ENCODE measurements around the gene HSPE1.
"Not testable (repeated sequence)": the region's sequence is repeated elsewhere in the genome, so short reads cannot be mapped to it uniquely, and the experiment has no call there.

Gene HSPE1

DNA sequence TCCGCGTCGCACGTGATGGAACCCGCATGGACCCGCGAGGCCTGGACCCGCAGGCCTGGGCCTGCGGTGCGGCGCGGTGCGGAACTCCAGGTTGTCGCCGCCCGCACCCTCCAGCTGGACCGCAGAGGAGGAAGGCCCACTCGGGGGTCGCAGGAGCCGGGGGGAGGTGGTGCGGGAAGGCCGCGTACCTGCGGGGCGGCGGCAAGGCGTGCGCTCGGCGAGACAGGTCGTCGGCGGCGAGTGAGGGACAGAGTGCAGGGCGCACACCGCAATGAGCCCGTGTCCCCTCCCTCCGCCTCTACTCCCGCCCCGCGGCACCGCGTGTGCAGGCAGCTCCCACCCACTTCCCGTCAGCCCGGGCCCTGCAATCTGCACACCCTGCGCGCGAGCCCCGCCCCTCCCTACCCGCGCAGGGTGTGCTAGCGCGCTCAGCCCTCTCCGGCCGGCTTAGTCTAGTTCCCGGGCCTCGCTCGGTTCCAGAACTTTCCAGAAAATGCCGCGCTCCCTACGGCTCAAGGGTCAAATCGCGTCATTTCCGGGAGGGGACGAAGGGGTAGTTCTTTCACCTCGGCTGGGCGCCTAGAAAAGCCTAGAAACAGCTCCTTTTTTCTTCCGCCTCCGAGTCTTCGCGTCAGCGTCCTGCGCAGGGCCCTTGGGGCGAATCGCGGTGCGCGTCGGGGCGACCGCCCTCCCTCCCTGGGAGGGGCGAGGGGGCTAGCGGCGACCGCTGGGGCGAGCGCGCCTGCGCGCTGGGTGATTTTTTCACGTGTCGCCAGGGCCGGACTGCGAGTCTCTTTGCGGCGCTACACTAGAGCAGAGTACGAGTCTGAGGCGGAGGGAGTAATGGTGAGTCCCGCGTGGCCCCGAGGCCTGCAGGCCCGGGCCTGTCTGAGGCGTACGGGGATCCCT is at the start of gene HSPE1, which contains the start of gene HSPD1:
TSS of gene HSPE1 (plus strand) at position 786 of the 909 bp plus-strand sequence. CDS start at position 844, 58 bp downstream.
TSS of gene HSPD1 (minus strand) at position 247 of the 909 bp plus-strand sequence. CDS start 992 bp downstream, outside the sequence.
- peak; percentile 94 to 99 (median 98) for DNase-seq

DNA sequence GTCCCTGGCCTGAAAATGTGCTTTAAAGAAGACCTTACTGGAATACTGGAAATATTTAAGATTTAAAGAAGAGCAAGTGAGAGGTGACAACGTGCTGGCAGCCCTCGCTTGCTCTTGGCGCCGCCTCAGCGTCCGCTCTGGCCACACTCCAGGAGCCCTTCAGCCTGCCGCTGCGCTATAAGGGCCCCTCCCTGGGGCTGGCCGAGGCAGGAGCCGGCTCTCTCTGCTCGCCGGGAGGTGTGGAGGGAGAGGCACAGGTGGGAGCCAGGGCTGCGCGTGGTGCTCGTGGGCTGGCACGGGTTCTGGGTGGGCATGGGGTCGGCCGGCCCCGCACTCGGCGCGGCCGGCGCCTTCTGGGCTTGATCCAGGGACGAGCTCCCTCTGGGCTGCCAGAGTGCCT is 49.7 kb upstream of the HSPE1 start:
- DNase-seq: no peak

DNA sequence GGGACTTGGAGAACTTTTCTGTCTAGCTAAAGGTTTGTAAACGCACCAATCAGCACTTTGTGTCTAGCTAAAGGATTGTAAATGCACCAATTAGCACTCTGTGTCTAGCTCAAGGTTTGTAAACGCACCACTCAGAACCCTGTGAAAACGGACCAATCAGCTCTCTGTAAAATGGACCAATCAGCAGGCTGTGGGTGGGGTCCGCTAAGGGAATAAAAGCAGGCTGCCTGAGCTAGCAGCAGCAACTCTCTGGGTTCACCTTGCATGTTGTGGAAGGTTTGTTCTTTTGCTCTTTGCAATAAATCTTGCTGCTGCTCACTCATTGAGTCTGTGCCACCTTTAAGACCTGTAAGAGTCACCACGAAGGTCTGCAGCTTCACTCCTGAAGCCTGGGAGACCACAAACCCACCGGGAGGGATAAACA is 49.2 kb upstream of the HSPE1 start:
- DNase-seq: not testable (repeated sequence)

DNA sequence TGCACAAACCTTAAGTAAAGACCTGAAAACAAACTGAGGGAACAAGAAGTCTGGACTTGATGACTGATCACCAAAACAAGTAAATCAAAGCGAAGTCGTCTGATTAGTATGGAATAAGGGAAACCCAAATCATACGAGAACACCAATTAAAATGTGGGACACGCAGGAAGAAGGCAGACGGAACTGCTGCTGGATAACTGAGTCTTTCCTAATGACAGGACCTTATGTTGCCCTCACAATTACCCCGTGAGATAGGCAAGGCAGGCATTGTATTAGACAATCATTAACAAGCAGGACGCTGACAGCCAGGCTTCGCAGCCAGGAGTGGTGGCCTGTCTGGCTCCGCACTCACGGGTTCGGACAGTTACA is 47.4 kb upstream of the HSPE1 start:
- DNase-seq: no peak

DNA sequence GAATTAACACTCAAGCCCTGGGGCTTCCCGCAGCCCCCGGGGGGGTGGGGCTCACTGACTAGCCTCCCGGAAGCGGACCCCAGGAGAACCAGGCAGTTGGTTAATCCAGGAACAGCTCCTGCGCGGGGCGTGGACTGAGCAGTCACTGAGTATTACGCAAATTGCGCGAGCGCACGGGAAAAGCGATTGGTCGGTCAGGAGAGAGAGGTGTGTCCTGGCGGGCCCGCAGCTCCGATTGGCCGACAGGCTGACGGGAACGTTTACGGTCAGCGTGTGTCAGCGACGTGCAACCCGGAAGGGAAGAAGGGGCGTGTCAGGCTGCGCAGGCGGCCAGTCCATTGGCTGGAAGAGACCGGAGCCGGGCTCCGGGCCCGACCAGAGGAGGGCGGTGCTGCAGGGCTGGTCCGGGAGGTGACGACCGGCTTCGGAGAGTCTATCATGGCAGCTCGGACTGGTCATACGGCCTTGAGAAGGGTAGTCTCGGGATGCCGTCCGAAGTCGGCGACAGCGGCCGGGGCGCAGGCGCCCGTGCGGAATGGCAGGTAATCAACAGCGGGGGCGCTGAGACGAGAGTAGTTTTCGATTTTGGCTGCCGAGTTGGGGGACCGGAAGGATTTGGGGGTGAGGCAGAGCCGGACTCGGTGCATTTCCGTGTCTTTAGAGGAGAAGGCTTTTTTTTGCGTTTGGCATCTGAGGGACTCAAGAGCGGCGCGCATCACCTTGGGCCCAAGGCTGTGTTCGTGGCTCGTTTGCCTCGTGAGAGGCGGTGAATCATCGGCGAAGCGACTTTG is 46.9 kb upstream of the HSPE1 start, which contains the start of gene COQ10B:
TSS of gene COQ10B (plus strand) at position 430 of the 791 bp plus-strand sequence. CDS start at position 439, 9 bp downstream.
- DNase-seq: peak; percentile 91 to 97 (median 96)

DNA sequence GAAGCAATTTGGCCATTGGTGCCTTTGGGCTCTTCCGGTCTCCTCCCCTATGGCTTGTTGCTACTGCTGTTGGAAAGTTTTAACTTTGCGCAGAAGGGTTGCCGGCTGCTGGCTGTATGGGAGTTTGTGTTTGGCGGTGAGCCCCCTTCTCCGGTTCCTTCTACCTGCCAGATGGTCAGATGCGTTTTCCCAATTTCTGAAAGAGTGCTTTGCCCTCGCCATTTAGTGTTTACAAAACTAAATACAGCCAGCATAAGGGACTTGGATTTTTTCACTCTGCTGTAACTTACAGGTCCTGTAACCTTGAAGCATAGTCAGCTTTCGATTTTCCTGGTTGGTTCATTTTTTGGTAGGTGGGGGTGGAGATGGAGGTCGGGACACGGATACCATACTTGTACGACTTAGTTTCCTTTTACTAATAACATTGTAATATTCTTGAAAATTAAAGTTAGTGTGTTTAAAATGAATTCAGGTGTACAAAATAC is 46.2 kb upstream of the HSPE1 start:
- DNase-seq: no peak

DNA sequence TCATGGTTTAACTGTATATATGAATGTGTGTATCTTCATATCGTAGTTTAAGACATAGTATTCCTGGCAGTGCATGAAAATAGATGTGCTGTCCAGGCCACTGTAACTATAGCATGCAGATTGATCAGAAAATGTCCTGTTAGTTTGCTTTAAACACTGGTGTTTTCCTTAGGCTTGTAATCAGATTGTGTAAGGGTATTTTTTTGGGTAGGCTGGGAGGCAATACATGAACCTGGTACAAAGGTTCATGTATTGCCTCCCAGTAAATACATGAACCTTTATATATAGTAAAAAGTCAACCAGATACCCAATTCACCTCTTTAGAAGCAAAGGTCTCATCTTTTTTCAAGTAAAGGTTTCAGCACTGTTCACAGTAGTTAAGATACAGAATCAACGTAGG is 45.3 kb upstream of the HSPE1 start:
- DNase-seq: no peak

DNA sequence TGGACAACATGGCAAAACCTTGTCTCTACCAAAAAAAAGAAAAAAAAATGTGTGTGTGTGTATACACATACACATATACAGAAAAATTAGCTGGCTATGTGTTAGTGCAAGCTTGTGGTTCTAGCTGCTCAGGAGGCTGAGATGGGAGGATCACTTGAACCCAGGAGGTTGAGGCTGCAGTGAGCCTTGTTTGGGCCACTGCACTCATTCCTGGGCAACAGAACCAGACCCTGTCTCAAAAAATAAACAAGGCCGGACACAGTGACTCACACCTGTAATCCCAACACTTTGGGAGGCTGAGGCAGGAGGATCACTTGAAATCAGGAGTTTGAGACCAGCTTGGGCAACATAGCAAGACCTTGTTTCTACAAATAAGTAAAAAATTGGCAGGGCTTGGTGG is 44.8 kb upstream of the HSPE1 start:
- no peak for DNase-seq

DNA sequence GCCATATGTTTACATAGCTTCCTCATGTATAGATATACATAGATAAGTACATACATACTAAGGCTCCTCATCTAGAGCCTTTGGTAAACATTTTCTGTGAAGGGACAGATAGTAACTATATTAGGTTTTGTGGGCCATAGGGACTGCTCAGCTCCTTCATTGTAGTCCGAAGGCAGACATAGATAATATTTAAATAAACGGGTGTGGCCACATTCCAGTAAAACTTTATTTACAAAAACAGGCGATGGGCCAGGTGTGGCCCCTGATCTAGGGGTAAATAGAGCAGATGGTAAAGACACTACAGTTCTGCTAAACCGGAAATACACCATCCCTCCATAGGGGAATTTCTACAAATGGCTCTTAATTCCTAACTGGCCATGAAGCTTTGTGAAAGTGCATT is 39.5 kb upstream of the HSPE1 start:
- DNase-seq: no peak

DNA sequence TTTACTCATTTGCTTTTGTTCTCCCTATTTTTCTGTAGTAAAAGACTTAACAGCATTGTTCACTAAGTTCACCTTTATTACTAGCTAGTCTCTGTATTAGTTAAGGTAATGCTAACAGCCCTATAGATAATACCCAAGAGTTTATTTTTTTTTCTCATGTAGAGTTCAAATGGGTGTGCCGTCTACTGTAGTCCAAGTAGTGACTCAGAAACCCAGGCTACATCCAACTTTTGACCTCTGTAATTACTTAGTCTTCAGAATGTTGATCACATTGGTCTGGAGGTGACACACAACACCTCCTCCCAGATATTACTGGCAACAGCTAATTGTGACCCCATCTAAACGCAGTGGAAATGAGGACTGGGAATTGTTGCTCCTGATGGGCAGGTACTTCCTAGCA is 39.1 kb upstream of the HSPE1 start:
- no peak for DNase-seq

DNA sequence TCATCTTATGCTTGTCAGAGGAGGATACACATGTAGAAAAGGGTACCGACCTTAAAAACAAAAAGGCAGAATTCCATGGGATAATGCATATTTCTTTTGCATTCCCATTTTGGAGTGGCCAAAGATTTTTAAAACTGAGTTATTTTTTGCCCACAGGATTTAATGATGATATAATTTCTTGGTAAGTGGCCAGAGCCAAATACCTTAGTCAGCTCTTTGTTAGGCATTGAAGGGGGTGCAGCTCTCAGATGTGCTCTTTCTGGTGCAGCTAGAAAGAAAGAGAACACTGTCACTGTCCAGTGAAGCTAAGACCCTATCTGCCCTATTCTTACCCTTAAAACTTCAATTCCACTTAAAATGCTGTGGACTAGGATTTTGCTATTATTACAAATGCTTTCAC is 36.0 kb upstream of the HSPE1 start:
- DNase-seq: no peak

DNA sequence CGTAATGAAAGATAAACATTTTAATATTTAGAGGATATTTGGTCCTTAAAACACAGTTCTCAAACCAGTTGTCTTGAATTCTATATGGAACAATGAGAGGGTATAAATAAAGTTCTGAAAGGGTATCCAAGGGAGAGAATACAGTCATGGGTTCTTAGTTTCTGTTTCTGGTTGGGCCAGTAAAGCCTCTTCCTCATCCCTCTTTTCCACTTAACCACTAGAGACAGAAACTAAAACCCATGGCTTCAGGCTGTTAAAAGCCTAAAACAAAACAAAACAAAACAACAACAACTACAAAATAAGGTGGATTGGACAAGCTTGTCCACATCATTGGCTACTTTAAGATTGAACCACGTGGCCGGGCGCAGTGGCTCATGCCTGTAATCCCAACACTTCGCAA is 28.0 kb upstream of the HSPE1 start:
- DNase-seq: no peak

DNA sequence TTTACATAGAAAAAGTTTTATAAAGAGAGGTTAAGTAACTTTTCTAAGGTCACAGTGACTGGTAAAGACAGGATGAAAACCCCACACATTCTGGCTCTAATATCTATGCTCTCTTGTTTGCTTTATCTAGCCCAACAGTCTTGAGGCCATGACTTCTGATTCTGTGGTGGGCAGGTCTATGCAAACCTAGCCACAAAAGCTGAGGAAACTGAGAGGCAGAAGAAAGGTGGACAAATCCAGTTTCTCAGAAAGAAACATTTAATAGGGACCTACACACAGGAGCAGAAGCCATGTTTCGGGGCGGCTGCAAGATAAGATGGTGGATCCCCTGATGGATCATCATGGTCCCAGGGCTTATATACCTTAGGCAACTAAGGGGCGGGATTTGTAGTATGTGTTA is 22.4 kb upstream of the HSPE1 start:
- no peak for DNase-seq

DNA sequence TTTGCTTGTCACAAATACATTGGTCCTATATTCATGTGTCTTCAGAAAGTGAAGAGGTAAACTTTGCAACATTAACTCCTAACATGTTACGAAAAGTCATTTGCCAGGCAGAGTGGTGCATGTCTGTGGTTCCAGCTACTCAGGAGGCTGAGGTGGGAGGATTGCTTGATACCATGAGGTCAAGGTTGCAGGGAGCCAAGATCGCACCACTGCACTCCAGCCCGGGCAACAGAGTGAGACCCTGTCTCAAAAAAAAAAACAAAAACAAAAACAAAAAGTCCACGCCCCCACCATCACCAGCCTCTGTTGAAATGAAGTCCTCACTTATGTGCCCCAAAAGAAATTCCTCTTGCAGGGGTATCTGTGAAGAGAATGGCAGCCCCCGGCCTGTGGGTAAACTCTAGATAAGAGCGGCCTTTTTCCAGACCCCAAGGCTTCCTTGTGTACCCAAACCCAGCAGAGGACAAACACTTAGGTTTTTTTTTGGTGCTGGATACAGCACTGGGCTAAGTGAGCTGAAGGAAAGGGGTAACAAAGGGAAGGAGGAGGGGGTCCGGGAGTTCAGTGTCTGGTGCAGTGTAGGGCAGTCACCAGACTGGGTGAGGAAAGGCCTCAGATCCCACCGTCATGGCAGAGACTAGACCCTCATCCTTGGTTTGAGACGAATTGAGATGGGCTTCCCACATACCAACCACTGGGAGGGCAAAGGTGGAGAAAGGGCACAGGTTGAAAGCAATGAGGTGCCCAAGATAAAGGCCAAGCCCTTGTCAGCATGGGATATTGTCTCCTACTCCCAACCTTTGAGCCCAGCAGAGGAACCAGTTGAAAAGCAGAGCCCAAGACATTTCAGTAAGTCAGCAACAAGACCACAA is 19.8 kb upstream of the HSPE1 start:
- DNase-seq: no peak

DNA sequence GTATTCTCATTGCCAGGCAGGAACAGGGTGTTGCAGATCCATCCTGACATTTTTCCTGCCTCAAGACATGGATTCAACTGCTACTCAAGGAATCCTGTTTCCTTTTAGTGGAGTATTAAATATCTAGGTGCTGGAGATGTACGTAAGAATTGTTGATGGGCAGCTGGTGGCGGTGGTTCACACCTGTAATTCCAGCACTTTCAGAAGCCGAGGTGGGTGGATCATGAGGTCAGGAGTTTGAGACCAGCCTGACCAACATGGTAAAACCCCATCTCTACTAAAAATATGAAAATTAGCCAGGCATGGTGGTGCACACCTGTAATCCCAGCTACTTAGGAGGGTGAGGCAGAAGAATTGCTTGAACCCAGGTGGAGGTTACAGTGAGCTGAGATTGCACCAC is 15.9 kb upstream of the HSPE1 start:
- not testable (repeated sequence) for DNase-seq

DNA sequence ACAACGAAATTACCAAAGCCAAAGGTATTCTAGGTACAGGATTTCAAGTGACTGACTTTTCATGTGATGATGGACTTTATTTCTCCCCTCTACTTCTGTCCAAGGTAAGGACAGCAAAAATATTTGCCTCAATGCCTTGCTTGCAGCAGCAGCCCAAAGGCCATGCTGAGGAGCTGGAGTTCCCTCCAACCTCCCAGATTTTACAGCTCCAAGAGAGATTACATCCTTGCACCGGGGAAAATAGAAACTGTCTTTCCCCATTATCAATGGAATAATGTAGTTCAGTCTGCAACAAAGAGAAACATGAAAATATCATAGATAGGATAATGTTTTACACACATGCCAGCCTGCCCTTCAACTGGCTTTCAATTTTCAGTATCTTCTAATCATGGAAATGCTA is 14.0 kb upstream of the HSPE1 start:
- DNase-seq: no peak

DNA sequence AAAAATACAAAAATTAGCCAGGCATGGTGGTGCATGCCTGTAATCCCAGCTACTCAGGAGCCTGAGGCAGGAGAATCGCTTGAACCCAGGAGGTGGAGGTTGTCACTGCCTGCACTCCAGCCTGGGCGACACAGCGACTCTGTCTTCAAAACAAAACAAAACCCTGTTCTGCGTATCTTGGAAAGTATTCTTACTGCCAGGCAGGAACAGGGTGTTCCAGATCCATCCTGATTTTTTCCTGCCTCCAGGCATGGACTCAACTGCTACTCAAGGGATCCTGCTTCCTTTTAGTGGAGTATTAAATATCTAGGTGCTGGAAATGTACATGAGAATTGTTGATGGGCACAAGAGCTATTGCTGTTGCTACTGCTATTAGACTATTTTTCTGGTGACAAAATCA is 12.8 kb upstream of the HSPE1 start:
- no peak for DNase-seq

DNA sequence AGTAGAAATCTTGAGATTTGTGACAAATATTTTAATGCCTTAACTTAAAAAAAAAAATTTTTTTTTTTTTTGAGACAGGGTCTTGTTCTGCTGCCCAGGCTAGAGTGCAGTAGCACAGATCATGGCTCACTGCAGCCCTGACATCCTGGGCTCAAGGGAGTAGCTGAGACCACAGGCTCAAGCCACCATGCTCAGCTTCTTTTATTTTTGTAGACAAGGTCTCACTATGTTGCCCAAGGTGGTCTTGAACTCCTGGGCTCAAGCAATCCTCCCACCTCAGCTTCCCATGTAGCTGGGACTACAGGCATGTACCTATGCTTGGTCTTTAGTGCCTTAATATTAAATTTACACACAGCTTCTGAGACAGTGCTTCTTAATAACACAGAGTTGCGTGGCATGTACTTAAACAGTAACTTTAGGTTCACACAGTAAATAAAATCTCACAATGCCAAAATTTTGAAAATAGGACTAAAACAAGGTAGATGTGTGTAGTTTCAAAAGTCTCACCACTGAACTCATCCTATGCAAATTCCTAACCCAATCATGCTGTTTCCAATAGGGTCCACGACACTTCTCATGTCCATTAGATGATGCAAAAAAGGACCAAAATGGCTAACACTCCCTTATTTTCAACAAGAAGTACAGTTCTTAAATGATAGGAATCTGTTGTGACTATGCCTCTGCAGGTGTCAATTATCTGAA is 4.6 kb upstream of the HSPE1 start:
- DNase-seq: no peak

DNA sequence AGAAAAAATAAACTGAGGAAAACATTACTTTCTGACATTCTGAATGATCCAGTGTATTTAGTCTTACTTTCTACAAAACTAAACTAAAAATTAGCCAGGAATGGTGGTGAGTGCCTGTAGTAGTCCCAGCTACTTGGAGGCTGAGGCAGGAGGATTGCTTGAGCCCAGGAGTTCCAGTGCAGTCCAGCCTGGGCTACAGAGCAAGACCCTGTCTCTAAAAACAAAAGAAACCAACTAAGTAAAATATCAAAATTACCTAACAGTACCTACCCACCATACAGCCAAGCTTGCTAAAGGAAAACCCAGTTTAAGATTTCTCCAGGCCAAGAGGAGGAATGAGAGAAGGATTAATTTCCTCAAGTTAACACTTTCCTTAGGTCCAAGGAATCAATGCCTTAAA is 3.5 kb upstream of the HSPE1 start:
- no peak for DNase-seq

DNA sequence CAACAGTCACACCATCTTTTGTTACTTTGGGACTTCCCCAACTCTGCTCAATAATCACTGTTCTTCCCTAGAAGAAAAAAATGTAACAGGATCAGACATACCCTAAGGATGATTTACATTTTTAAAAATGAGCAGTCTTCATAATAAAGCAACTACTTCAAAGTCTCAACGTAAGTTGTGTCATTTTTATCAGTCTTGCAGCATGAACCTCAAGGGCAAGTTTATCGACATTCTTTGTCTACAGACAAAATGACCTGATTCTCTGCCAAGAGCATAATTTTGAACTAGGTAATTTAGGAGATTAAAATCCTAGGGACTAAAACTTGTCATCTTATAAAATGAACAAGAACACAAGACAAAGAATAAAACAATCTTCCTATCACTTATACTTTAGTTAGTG is 2.9 kb upstream of the HSPE1 start:
- DNase-seq: no peak

DNA sequence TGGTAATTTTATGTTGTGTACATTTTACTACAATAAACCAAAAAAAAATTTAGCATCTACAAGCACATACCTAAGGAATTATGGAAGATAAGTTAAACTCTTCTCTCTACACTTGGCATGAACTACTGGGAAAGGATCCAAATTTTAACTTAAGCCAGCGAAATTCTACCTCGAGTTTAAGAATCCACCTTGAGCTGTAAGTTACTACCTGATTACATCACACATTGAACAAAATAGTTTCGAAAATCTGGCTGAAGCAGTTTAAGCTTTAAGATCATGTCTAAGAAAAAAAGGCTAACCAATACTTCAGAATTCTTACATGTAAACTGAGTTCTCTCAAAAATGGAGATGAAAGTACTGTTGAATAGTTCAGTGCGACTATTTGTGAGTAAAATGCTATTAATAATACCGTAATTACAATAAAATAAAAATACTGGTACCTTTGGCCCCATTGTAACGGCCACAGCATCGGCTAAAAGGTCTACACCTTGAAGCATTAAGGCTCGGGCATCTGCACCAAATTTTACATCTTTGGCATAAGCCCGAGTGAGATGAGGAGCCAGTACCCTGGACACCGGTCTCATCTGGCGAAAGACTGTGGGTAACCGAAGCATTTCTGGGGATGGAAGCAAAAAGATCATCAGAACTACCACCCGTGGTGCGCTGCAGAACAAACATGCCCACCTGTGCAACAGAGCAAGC is 1.8 kb upstream of the HSPE1 start:
- DNase-seq: no peak

All from activated CD4-positive, CD25-positive, alpha-beta regulatory T cell (primary cell).